GM12878 (cell line): Measurements from ENCODE around the gene GJA9. TPM values are rescaled to one million over a fixed set of nuclear protein-coding genes. Genes with fewer than 3 reads are reported as not detected.

Experiments
- ASH2L ChIP-seq: fragments of 300-600, 200-600 bp; sonication (generic); IDR thresholded peaks from 2 replicates; pipeline ENCODE4 v1.6.1; 2017; ENCODE audit warnings: low read depth, mild to moderate bottlenecking, borderline replicate concordance
- CHD1 ChIP-seq: IDR thresholded peaks from 2 replicates; pipeline ENCODE4 v1.6.1; 2012; ENCODE audit warnings: low read depth, low read length, improper control_type of control experiment
- ETV6 ChIP-seq, 2 experiments: fragments of 450-650 bp in 1 of 2; IDR thresholded peaks in 1 of 2; conservative IDR thresholded peaks in 1 of 2; 2 replicates each; pipeline ENCODE4 v1.6.1; 2014; ENCODE audit warnings: antibody characterized with exemption in 1 of 2, borderline replicate concordance in 1 of 2, low read depth in 1 of 2, mild to moderate bottlenecking in 1 of 2, moderate library complexity in 1 of 2
- FOXM1 ChIP-seq: IDR thresholded peaks from 2 replicates; pipeline ENCODE4 v1.6.1; 2012; ENCODE audit warnings: low read depth, mild to moderate bottlenecking, inconsistent platforms, low read length, moderate library complexity
- IKZF1 ChIP-seq: fragments of 450-650 bp; conservative IDR thresholded peaks from 2 replicates; pipeline ENCODE4 v1.6.1; 2017; ENCODE audit warnings: antibody characterized with exemption, mild to moderate bottlenecking
- IRF4 ChIP-seq: IDR thresholded peaks from 2 replicates; pipeline ENCODE4 v1.6.1; 2011; ENCODE audit warnings: low read depth, low read length
- KLF5 ChIP-seq: fragments of 450-650 bp; IDR thresholded peaks from 2 replicates; pipeline ENCODE4 v1.6.1; 2014; ENCODE audit warnings: mild to moderate bottlenecking; ENCODE audit not compliant: partially characterized antibody
- NKRF ChIP-seq: fragments of 450-650 bp; conservative IDR thresholded peaks from 2 replicates; pipeline ENCODE4 v1.6.1; 2017; ENCODE audit warnings: mild to moderate bottlenecking, moderate library complexity
- NR2C1 ChIP-seq: fragments of 450-650 bp; IDR thresholded peaks from 2 replicates; pipeline ENCODE4 v1.6.1; 2017; ENCODE audit warnings: antibody characterized with exemption, mild to moderate bottlenecking, moderate library complexity
- POLR2A ChIP-seq: IDR thresholded peaks from 2 replicates; pipeline ENCODE4 v1.6.1; 2011; ENCODE audit warnings: low read depth, mild to moderate bottlenecking, low read length
- RELA ChIP-seq: fragments of 450-650 bp; IDR thresholded peaks from 2 replicates; pipeline ENCODE4 v1.8.0; 2014; ENCODE audit warnings: borderline replicate concordance; ENCODE audit not compliant: partially characterized antibody
- SIN3A ChIP-seq: IDR thresholded peaks from 2 replicates; pipeline ENCODE4 v1.6.1; 2012; ENCODE audit warnings: low read depth, low read length, improper control_type of control experiment
- STAT3 ChIP-seq: IDR thresholded peaks from 2 replicates; pipeline ENCODE4 v1.6.1; 2011; ENCODE audit warnings: low read depth, low read length, improper control_type of control experiment
- SUZ12 ChIP-seq: fragments of 200-600 bp; sonication (generic); IDR thresholded peaks from one replicate; pipeline ENCODE4 v1.6.1; 2018; ENCODE audit warnings: antibody characterized with exemption, mild to moderate bottlenecking; ENCODE audit not compliant: unreplicated experiment
- TAF1 ChIP-seq: IDR thresholded peaks from 2 replicates; pipeline ENCODE4 v1.6.1; 2011; ENCODE audit warnings: mild to moderate bottlenecking, low read depth, low read length, borderline replicate concordance
- TCF7 ChIP-seq: IDR thresholded peaks from 2 replicates; pipeline ENCODE4 v1.6.1; 2014; ENCODE audit warnings: antibody characterized with exemption, borderline replicate concordance
- YBX1 ChIP-seq: fragments of 450-650 bp; IDR thresholded peaks from 2 replicates; pipeline ENCODE4 v1.6.1; 2016; ENCODE audit warnings: antibody characterized with exemption
- YY1 ChIP-seq: IDR thresholded peaks from 2 replicates; pipeline ENCODE4 v1.6.1; 2011; ENCODE audit warnings: low read depth, mild to moderate bottlenecking, low read length
- ZNF384 ChIP-seq: IDR thresholded peaks from 2 replicates; pipeline ENCODE4 v1.6.1; 2012; ENCODE audit warnings: low read depth, mild to moderate bottlenecking, low read length, improper control_type of control experiment, borderline replicate concordance
- ZNF687 ChIP-seq: fragments of 450-650 bp; IDR thresholded peaks from 2 replicates; pipeline ENCODE4 v1.6.1; 2017; ENCODE audit warnings: mild to moderate bottlenecking, moderate library complexity
- polyA plus RNA-seq, 11 experiments: library from polyadenylated mRNA; depleted of rRNA in 4 of 11; unstranded in 6 of 11; stranded (reverse) in 5 of 11; fragments of >200 nt; fragmentation: Nextera tagmentation in 4 of 11; fragmentation: Illumina TruSeq in 1 of 11; extraction: Ambion mirVana in 4 of 11; extraction: Trizol in 1 of 11; gene quantifications; 1 replicate in 1 of 11; 2 replicates in 10 of 11; pipeline versions ENCODE4 v1.2.1 to v1.2.3, GENCODE V29; 2011 to 2016; ENCODE audit warnings: inconsistent platforms in 2 of 11, missing spikeins in 2 of 11, low read depth in 1 of 11
- total RNA-seq, 4 experiments: library from RNA; depleted of rRNA in 3 of 4; stranded (reverse); fragments of >200 nt in 3 of 4; fragmentation: Illumina TruSeq in 1 of 4; extraction: Trizol in 1 of 4; gene quantifications; 2 replicates each; pipeline versions ENCODE4 v1.2.1 to v1.2.3, GENCODE V29; 2013 to 2021
- TF ChIP-seq, protein P1 (sequence below): IDR thresholded peaks from 2 replicates; pipeline ENCODE4 v1.6.1; 2012; ENCODE audit warnings: low read depth, low read length, improper control_type of control experiment
- TF ChIP-seq, protein P2 (sequence below): fragments of 150-350 bp; IDR thresholded peaks from 2 replicates; pipeline ENCODE4 v1.6.1; 2014; ENCODE audit warnings: mild to moderate bottlenecking, low read depth, low read length
- TF ChIP-seq, protein P3 (sequence below): IDR thresholded peaks from 2 replicates; pipeline ENCODE4 v1.6.1; 2012; ENCODE audit warnings: low read depth, low read length, improper control_type of control experiment

GJA9 gene
- total and polyA plus RNA-seq, 10 of the 15 experiments (the other 5 are each of a cell fraction or from before 2014, with no cell fraction given), result 0.13 TPM; not detected in 9

DNA sequence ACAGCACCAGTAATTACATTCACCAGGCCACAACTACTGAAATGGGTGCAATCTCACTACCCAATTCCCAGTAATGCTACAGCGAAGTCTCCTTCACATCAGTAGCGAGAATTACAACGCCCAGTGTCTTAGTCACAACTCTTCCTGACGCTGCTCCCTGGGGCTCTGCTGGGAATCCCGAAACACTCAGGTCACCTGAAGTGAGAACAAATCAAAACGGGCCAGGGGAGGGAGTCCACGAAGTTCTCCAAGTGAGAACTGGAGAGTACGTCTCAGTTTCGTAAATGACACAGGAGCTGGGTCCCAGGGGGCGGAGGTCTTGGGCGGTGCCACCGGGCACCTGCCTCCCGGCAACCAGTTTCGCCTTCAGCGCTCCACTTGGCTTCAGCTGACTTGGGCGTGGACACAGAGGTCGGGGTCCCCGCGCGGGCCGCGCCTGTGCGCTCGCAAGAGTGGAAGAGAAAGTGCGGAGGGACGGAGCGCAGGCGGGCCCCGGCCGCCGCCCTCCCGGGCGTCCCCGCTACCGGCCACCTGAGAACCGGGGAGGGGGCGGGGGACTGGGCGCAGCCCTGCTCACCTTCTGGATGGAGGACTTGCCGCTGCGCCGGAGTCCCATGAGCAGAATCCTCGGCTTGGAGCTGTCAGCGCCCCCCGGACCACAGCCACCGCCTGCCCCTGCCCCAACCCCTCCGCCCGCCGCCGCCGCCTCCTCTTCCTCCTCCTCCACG is 22.4 kb downstream of the GJA9 start (continued):
- TF ChIP-seq ZNF687 (0 out of 2 replicates have a peak, but pooled peaks have one; percentile 10), TAF1 (no peak), NR2C1 (no peak), ZNF384 (no peak), KLF5 (no peak), YY1 (no peak), IKZF1 (peak; percentile 70), STAT3 (no peak), IRF4 (no peak), YBX1 (no peak), ASH2L (no peak; the same call in 1 of the 2 replicates), ETV6 (conservative IDR thresholded peaks at IDR 0.05 in 1 of 2, IDR thresholded peaks at IDR 0.05 in 1 of 2; ENCODE audit: borderline replicate concordance in 1 of 2, low read depth in 1 of 2) (no peak), TCF7 (no peak), FOXM1 (no peak), SUZ12 (no peak), CHD1 (no peak), RELA (no peak), POLR2A (no peak), NKRF (peak; percentile 61), SIN3A (peak; percentile 72; the same call in 1 of the 2 replicates)
- TF ChIP-seq, protein P1, sequence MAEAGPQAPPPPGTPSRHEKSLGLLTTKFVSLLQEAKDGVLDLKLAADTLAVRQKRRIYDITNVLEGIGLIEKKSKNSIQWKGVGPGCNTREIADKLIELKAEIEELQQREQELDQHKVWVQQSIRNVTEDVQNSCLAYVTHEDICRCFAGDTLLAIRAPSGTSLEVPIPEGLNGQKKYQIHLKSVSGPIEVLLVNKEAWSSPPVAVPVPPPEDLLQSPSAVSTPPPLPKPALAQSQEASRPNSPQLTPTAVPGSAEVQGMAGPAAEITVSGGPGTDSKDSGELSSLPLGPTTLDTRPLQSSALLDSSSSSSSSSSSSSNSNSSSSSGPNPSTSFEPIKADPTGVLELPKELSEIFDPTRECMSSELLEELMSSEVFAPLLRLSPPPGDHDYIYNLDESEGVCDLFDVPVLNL, result no peak
- TF ChIP-seq, protein P2, sequence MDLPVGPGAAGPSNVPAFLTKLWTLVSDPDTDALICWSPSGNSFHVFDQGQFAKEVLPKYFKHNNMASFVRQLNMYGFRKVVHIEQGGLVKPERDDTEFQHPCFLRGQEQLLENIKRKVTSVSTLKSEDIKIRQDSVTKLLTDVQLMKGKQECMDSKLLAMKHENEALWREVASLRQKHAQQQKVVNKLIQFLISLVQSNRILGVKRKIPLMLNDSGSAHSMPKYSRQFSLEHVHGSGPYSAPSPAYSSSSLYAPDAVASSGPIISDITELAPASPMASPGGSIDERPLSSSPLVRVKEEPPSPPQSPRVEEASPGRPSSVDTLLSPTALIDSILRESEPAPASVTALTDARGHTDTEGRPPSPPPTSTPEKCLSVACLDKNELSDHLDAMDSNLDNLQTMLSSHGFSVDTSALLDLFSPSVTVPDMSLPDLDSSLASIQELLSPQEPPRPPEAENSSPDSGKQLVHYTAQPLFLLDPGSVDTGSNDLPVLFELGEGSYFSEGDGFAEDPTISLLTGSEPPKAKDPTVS, result no peak
- TF ChIP-seq, protein P3, sequence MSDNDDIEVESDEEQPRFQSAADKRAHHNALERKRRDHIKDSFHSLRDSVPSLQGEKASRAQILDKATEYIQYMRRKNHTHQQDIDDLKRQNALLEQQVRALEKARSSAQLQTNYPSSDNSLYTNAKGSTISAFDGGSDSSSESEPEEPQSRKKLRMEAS, result no peak
